Endodermal cell (in vitro differentiated cells): ENCODE results near the gene RAPGEF1. TPM values are rescaled to one million over a fixed set of nuclear protein-coding genes. Genes with fewer than 3 reads are reported as not detected.

ENCODE experiments used
- DNase-seq: peaks from one replicate; pipeline ENCODE4 v3.0.0-alpha.2; 2017
- H3K27ac ChIP-seq: 2 replicates; pipeline ENCODE4 v1.5.1; 2013; ENCODE audit warnings: mild to moderate bottlenecking, low read depth, low read length, moderate library complexity
- H3K27me3 ChIP-seq: 2 replicates; pipeline ENCODE4 v1.6.1; 2013; ENCODE audit warnings: mild to moderate bottlenecking, low read length, moderate library complexity; ENCODE audit not compliant: insufficient read depth, control insufficient read depth, poor library complexity, severe bottlenecking
- H3K36me3 ChIP-seq: 2 replicates; pipeline ENCODE4 v1.7.0; 2013; ENCODE audit warnings: mild to moderate bottlenecking, low read length, moderate library complexity; ENCODE audit not compliant: control insufficient read depth, insufficient read depth
- H3K4me1 ChIP-seq: one replicate; pipeline ENCODE4 v1.7.0; 2013; ENCODE audit warnings: low read length; ENCODE audit not compliant: control insufficient read depth, insufficient read depth
- H3K4me3 ChIP-seq: 2 replicates; pipeline ENCODE4 v1.5.1; 2013; ENCODE audit warnings: mild to moderate bottlenecking, low read length, moderate library complexity
- H3K9ac ChIP-seq: 2 replicates; pipeline ENCODE4 v1.6.1; 2013; ENCODE audit warnings: mild to moderate bottlenecking, low read length, moderate library complexity; ENCODE audit not compliant: poor library complexity, severe bottlenecking; ENCODE audit errors: extremely low read depth
- H3K9me3 ChIP-seq: 2 replicates; pipeline ENCODE4 v1.6.1; 2013; ENCODE audit warnings: mild to moderate bottlenecking, low read length, moderate library complexity; ENCODE audit not compliant: control insufficient read depth
- H3K27ac Mint-ChIP-seq: 2 replicates; pipeline ENCODE4 v1.8.0; 2020; ENCODE audit warnings: mixed read lengths
- H3K27me3 Mint-ChIP-seq: 2 replicates; pipeline ENCODE4 v1.8.0; 2021; ENCODE audit warnings: mild to moderate bottlenecking, mixed read lengths; ENCODE audit not compliant: insufficient read depth
- H3K36me3 Mint-ChIP-seq: 2 replicates; pipeline ENCODE4 v1.8.0; 2020; ENCODE audit warnings: low read depth, mixed read lengths
- H3K4me1 Mint-ChIP-seq: 2 replicates; pipeline ENCODE4 v1.8.0; 2020; ENCODE audit warnings: mixed read lengths
- H3K4me3 Mint-ChIP-seq: 2 replicates; pipeline ENCODE4 v1.8.0; 2020; ENCODE audit warnings: mild to moderate bottlenecking, moderate library complexity, mixed read lengths
- H3K9me3 Mint-ChIP-seq: 2 replicates; pipeline ENCODE4 v1.8.0; 2020; ENCODE audit warnings: mild to moderate bottlenecking, mixed read lengths
- WGBS, 2 experiments: methylation state at CpG; one replicate each; pipeline versions ENCODE4 v1.1.5 to v1.1.7; 2013; ENCODE audit warnings: missing lambda C conversion rate in 2 of 2, mixed read lengths in 1 of 2; ENCODE audit not compliant: insufficient coverage in 1 of 2, insufficient read length in 1 of 2; 5-methylcytosine and 5-hydroxymethylcytosine counted together
- total RNA-seq, 2 donors: library from RNA; stranded (reverse); fragmentation: NEBNext Ultra II Directional in 1 of 2; extraction: Animal tissue kit (Norgen Biotek cat#: 25700) in 1 of 2; gene quantifications; 2 replicates in 1 of 2; 3 replicates in 1 of 2; pipeline ENCODE4 v1.2.1, GENCODE V29; 2021
- TF ChIP-seq, protein P1 (sequence below): fragments of 200-600 bp; sonication (generic); conservative IDR thresholded peaks from 2 replicates; pipeline ENCODE4 v1.5.0; 2021; ENCODE audit warnings: antibody characterized with exemption, mild to moderate bottlenecking

RAPGEF1 gene
- total RNA-seq, 2 donors from 2014 or later, result 63.4 to 85.5 TPM

DNA sequence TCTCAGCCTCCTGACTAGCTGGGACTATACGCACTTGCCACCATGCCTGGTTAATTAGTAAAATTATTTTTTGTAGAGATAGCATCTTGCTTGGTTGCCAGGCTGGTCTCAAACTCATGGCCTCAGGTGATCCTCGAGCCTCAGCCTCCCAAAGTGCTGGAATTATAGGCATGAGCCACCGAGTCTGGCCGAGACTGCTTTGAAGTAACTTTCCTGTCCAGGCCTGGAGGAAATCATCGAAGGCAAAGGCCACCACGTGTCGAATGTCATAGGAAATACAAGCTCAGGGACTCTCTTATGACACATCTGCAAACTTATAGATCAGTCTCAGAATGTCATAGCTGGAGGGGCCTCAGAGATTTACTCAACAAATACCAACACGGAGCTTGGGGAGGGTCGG is 25.1 kb downstream of the RAPGEF1 start:
- TF ChIP-seq, protein P1, sequence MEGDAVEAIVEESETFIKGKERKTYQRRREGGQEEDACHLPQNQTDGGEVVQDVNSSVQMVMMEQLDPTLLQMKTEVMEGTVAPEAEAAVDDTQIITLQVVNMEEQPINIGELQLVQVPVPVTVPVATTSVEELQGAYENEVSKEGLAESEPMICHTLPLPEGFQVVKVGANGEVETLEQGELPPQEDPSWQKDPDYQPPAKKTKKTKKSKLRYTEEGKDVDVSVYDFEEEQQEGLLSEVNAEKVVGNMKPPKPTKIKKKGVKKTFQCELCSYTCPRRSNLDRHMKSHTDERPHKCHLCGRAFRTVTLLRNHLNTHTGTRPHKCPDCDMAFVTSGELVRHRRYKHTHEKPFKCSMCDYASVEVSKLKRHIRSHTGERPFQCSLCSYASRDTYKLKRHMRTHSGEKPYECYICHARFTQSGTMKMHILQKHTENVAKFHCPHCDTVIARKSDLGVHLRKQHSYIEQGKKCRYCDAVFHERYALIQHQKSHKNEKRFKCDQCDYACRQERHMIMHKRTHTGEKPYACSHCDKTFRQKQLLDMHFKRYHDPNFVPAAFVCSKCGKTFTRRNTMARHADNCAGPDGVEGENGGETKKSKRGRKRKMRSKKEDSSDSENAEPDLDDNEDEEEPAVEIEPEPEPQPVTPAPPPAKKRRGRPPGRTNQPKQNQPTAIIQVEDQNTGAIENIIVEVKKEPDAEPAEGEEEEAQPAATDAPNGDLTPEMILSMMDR, result no peak
- H3K9ac ChIP-seq, result no peak overlapping the region
- 92 to 94% methylated on average over 9 of the region's 9 CpGs for WGBS, 2 experiments
- Mint-ChIP-seq H3K36me3 (peaks cover 29% of the 10 kb centered on the region), H3K27me3 (no peaks in the 10 kb centered on the region), H3K4me3 (no peak overlapping the region), H3K4me1 (peaks cover 28% of the 10 kb centered on the region), H3K9me3 (no peaks in the 10 kb centered on the region), H3K27ac (peak overlapping the region; percentile 19)
- H3K4me1 ChIP-seq, result peaks cover 12% of the 10 kb centered on the region
- no peaks in the 10 kb centered on the region for H3K27me3 ChIP-seq
- H3K4me3 ChIP-seq, result no peak overlapping the region
- H3K9me3 ChIP-seq, result no peaks in the 10 kb centered on the region
- DNase-seq, result no peak
- H3K36me3 ChIP-seq, result no peaks in the 10 kb centered on the region
- H3K27ac ChIP-seq, result no peak overlapping the region

DNA sequence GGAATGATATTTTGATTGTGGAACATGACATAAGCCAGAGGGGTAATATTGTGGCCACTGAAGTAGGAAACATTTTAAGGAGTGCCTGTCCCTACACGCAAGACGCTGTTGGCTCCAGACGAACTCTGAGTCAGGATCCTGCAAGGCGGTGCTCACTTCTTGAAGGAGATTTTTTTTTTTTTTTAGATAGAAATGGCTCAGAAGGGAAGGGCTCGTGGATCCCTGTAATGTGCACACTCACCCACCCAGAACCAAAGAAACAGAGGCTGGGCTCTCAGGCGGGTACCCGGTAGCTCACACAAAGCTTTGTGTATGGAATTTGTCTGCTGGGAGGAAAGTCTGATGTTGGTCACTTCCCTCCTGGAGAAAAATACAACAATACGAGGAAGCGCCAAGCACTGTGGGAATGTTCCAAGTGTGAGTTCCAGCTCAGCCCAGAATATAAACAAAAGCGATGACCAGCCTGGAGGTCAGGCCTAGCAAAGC is 25.7 kb downstream of the RAPGEF1 start:
- Mint-ChIP-seq H3K4me1 (peaks cover 34% of the 10 kb centered on the region), H3K27ac (no peak overlapping the region), H3K36me3 (peaks cover 29% of the 10 kb centered on the region), H3K27me3 (no peaks in the 10 kb centered on the region), H3K4me3 (no peak overlapping the region), H3K9me3 (no peaks in the 10 kb centered on the region)
- 92 to 96% methylated on average over 6 to 9 of the region's 10 CpGs for WGBS, 2 experiments
- Histone ChIP-seq H3K27ac (peak overlapping the region; percentile 47), H3K4me1 (peaks cover 15% of the 10 kb centered on the region), H3K36me3 (no peaks in the 10 kb centered on the region), H3K27me3 (no peaks in the 10 kb centered on the region), H3K9me3 (no peaks in the 10 kb centered on the region), H3K9ac (no peak overlapping the region), H3K4me3 (no peak overlapping the region)
- TF ChIP-seq, protein P1, result no peak
- no peak for DNase-seq

DNA sequence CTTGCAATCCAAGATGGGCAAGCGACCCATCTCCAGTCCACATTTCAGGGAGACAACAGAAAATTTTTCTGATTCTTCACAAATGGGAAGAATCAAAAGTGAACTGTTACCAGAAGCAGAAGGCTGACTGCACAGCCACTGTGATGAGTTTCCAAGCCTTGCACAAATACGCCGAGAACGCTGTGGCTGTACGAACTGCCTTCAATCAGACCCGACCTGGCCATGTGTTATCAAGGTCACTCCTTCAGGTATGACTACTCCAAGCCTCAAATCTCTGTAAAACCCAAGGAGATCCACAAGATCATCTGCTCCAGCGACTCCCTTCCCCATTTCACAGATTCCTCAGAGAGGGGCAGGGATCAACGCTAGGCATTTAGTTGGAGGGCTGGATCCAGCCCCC is 26.9 kb downstream of the RAPGEF1 start:
- 91 to 98% methylated on average over 7 to 8 of the region's 8 CpGs for WGBS, 2 experiments
- H3K4me1 ChIP-seq, result peaks cover 15% of the 10 kb centered on the region
- H3K27me3 Mint-ChIP-seq, result no peaks in the 10 kb centered on the region
- peak overlapping the region; percentile 14 for H3K4me3 ChIP-seq
- H3K4me3 Mint-ChIP-seq, result peak overlapping the region; percentile 9
- no peaks in the 10 kb centered on the region for H3K9me3 Mint-ChIP-seq
- H3K27ac ChIP-seq, result no peak overlapping the region
- H3K9ac ChIP-seq, result no peak overlapping the region
- no peak for DNase-seq
- H3K36me3 Mint-ChIP-seq, result peaks cover 29% of the 10 kb centered on the region
- H3K27ac Mint-ChIP-seq, result peak overlapping the region; percentile 38
- H3K27me3 ChIP-seq, result no peaks in the 10 kb centered on the region
- TF ChIP-seq, protein P1, result no peak
- H3K36me3 ChIP-seq, result no peaks in the 10 kb centered on the region
- no peaks in the 10 kb centered on the region for H3K9me3 ChIP-seq
- H3K4me1 Mint-ChIP-seq, result peaks cover 40% of the 10 kb centered on the region
